Hematopoietic multipotent progenitor cell treated with erythropoietin and hydrocortisone succinate and interleukin-3 and kit ligand, for 8 days (in vitro differentiated cells): Measurements from ENCODE around the gene UBE2N.
A peak's percentile ranks its signal among the peaks of the same experiment; 100 is the strongest.
"Not testable (repeated sequence)": the region's sequence is repeated elsewhere in the genome, so short reads cannot be mapped to it uniquely, and the experiment has no call there.

Source experiments
- DNase-seq: peaks from one replicate; pipeline ENCODE4 v3.0.0-alpha.2; 2015

UBE2N gene

DNA sequence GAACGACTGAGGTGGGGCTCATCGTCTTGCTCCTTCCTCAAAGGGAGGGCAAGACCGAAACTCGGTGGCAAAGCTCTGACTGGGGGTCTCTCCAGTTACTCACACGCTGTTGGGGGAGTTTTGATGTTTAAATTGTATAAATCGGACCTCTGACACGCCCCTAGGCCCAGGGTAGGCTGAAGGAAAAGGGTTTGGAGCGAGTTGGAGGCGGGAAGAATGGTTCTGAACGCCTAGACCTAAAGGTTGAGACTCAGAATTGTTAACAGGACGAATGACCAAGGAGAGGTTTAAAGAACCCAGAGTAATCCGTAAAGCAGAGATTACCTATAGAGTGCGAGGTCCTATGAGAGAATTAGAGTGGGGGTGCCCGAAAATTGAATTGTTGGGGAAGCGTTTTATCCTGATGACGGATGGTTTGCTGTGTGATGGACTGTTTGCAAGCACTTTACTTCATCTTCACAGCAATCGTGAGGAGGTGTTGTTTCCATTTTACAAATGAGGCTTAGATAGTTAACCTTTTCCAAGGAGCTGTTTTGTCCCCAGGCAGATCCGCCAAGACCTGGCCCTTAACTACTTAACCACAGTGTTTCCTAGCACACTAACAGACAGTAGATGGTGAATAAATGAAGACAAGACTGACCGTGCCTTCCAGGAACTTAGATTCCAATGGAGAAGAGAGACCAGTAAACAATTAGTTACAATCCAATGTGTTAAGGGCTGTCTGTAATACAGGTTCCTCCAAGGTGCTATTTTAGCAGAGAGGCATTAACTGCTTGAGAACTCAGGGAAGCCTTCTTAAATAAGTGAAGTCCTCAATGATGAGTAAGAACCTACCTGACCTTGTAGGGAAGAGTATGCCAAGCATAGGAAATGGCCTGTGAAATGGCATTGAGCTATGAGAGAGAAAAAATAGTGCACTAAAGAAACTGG is 929 bp upstream of the UBE2N start:
- DNase-seq: peak; percentile 42

DNA sequence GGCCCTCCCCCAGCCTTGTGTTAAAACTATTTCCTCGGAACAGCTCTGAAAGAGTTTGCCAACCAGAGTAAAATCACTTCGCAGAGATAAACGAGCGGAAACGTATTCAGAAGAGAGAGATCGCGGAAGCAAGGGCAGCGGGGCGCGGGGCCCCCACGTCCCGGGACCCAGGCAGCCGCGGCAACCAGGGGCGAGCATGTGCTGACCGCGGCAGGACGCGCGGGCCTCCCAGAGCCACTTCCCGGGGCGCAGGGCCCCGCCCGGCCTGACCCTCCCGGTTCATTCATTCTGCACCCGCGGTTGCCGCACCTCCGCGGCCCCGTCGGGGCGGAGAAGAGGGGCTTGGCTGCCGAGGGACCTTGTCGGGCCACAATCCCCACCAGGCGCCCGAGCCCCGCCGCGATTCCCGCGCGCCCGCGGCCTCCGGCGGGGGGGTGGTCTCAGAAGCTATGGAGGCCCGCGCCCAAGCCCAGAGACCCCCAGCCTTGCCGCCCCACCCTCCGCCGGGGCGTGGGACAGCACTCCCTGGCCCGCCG is 598 bp downstream of the UBE2N start:
- peak; percentile 23 for DNase-seq

- DNase-seq: no peak
Observed at GRCh38 chr12:93440043-93440835, 1.5 kb downstream of the UBE2N start.

GRCh38 chr12:93438266-93439050 is 3.3 kb downstream of the UBE2N start:
- no peak for DNase-seq

- DNase-seq: no peak
Observed at GRCh38 chr12:93434256-93434865, 7.4 kb downstream of the UBE2N start.

DNA sequence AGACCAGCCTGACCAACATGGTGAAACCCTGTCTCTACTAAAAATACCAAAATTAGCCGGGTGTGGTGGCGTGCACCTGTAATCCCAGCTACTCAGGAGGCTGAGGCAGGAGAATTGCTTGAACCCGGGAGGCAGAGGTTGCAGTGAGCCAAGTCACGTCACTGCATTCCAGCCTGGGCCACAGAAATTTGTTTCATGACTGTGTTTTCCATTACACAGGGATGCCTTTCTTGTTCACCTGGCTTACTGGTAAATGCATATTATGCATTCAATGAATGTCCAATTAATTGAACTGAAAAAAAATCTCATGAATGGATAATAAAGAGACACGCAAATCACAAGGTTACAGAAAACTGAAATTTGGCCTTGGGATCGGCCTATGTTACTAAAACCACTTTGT is 9.7 kb downstream of the UBE2N start:
- not testable (repeated sequence) for DNase-seq

DNA sequence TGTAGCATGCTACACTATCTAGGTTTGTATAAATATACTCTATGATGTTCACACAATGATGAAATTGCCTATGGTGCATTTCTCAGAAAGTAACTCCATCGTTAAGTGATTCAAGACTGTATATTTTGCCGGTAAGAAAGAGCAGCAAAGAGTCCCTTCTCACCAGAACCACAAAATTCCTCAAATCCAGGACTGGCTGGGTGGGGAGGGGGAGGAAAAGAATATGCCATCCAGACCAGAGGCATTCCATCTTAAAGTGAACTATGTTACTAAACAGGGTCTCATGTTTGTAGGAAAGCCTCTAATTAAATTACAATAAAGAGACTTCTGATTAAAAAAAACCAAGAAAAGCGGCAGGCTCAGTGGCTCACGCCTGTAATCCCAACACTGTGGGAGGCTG is 11.5 kb downstream of the UBE2N start:
- no peak for DNase-seq

DNA sequence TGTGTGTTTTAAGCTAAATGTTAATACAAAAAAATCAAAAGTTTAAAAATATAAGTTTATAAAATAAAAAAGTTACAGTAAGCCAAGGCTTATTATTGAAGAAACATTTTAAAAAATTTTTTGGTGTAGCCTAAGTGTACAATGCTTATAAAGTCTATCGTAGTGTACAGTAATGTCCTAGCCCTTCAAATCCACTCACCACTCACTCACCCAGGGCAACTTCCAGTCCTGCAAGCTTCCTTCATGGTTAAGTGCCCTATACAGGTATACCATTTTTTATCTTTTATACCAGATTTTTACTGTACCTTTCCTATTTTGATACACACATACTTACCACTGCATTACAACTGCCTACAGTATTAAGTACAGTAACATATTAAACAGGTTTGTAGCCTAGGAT is 11.9 kb downstream of the UBE2N start:
- no peak for DNase-seq

GRCh38 chr12:93429448-93429847 is 12.3 kb downstream of the UBE2N start:
- no peak for DNase-seq

DNA sequence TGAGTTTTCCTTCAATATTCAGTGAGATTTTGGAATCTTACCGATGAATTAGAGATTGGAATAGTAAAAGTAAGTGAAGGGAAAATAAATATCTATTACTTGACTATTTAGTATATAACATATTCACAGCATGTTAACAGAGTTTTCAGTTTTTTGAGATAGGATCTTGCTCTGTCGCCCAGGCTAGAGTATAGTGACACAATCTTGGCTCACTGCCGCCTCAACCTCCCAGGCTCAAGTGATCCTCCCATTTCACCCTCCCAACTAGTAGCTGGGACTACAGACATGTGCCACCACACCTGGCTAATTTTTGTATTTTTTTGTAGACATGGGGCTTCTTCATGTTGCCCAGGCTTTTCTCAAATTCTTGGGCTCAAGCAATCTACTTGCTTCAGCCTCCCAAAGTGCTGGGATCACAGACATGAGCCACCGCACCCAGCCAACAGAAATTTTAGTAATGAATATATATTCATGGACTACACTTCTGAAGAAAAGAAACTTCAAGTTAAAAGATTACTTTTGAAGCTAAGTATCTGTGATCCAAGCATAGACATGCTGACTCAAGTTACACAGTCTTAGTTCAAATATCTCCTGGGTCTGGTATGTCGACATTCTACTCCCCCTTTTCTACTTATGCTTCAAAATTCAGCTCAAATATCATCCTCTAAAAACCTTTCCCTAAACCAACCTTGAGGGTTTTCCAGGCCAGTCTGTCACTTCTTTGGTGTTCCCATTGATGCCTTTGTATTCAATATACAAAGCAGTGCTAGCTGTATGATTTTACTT is 13.8 kb downstream of the UBE2N start:
- DNase-seq: no peak

DNA sequence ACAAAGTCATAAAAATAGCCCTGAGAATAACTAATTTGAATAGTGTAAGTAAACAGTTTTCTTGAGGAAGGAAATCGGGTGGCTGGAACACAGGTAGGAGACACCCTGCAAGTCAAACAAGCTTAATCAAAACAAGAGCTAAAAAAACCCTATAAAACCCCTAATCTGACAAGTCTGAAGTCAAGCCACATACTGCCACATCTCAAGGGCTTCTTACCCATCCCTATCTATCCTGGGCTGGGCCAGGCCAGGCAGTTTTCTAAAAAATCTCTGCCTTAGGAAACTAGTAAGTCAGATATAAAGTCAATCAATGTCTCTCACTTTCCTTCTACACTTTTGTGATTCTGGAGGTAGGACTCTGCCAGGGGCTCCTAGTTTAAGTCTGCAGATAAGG is 15.3 kb downstream of the UBE2N start:
- DNase-seq: no peak

DNA sequence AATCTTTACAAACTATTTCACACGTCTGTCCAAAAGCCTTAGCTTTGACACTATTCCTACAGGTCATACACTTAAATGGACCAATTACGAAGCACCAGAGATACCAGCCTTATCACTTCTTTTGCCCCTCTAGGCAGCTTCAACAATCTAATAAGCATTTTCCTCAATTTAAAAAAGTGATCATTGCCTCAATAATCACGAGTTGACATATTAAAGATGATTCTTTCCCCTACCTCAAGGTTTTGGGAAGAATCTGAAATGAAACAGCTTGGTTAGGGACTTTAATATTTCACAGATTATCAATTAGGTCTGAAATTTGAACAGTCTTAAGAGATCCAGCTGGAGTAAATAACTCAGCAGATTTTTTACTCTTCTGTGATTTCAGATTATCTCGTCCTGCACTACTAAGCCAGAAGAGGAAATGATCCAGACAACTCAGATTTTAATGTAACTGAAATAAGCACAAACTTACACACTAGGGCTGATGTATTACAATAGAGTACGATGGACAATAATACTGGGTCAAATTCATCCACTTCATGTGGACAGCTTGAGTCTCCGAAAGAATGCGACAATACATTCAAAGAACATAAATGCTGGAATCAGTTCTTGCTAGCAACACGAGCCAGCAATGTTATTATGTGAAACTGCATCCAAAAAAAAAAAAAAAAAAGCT is 15.9 kb downstream of the UBE2N start:
- no peak for DNase-seq

- no peak for DNase-seq
Observed at GRCh38 chr12:93422050-93422449, 19.7 kb downstream of the UBE2N start.

DNA sequence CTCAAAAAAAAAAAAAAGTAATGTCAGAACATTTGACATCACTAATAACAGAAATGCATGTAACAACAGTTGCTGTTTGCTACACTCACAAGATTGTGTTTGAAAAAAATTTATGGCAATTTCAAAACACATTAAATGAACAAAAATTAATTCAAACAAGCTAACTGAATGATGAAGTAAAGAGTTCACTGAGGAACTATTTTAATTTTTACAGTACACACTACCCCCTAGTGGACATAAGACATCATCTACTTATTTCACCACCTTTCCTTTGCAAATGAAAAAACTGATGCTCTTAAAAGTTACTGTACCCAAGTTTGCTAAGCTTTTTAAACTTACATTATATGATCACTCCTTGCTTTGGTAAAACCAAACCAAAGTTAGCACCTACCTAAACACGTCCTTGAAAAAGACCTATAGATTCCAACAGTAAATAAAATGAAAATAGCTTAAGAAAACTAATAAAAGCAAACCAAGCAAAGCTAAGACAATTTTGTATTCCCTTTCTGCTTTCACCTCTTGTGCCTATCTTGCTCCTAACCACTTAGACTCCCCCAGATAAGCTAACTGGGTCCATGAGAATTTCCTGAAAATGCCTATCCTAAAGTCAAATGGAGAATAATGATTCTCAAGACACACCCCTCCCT is 22.2 kb downstream of the UBE2N start:
- DNase-seq: peak; percentile 71

DNA sequence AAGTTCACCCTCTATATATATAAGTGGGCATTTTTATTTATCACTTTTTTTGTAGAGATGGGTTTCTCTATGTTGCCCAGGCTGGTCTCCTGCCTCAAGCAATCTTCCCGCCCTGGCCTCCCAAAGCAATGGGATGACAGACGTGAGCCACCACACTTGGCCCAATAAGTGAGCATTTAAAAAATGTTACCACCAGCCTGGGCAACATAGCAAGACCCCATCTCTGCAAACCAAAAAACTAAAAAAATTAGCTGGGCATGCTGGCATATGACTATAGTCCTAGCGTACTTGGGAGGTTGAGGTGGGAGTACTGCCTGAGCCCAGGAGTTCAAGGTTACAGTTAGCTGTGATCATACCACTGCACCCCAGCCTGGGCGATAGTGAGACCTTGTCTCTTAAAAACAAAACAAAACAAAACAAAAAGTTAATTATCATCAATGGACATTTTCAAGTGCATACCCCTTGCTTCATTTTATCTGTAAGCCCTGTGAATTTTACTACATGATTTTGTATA is 23.7 kb downstream of the UBE2N start:
- no peak for DNase-seq

DNA sequence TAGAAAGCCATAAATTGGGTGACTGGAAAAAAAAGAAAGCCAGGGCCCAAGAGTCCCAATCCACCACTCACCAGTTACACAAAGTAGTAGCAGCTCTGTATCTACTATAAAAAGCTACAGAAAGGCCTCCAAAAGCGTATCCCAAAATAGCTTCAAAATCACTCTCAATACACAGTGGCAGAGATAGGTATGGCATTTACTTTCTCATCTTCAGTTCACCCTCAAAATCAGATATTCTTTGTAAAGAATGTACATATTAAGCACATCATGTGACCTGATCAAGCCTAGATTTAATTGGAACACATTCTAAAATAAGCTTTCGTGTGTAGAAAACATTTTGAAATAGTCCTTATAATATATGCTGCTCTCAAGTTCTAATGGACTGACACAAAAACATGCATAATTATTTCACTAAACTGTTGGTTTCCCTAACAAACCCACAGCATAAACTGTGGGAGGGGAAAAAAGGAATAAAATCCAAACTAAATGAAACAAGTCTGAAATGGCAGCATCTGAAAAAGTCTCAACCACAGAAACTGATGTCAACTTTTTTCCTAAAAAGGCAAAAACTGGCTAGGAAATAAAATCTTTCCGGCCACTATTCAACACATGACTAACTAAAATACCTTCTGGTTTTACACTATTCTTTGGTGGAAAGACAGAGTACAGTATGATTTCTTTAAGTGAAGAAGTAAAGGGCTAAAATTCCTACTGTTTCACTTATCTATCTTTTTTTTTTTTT is 25.9 kb downstream of the UBE2N start:
- DNase-seq: no peak

- DNase-seq: no peak
Observed at GRCh38 chr12:93413064-93413463, 28.7 kb downstream of the UBE2N start.

DNA sequence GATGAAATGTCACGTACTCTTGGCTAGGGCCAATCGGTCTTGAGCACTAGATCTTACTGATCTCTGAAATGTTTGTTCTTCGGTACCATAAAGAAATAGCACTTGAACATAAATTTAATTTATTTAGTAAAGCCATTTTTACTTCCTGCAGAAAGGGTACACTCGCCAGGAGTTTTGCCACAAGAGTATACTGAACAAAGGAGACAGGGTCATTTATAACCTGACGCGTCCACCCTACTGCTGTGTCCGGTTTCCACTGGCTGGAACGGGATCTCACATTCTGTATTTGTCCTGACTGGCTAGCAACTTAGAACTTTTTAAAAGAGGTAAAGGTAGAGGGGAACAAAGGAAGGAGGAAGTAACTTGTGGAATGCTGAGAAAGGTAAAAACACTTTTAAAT is 29.4 kb downstream of the UBE2N start:
- DNase-seq: not testable (repeated sequence)

GRCh38 chr12:93411060-93411459 is 30.7 kb downstream of the UBE2N start:
- DNase-seq: not testable (repeated sequence)
